ENCODE data around the gene TSPAN9. TPM values are rescaled to one million over a fixed set of nuclear protein-coding genes. Genes with fewer than 3 reads are reported as not detected.

TSPAN9 gene
- total RNA-seq, 1 donor from 2014 or later: 40.9 TPM

DNA sequence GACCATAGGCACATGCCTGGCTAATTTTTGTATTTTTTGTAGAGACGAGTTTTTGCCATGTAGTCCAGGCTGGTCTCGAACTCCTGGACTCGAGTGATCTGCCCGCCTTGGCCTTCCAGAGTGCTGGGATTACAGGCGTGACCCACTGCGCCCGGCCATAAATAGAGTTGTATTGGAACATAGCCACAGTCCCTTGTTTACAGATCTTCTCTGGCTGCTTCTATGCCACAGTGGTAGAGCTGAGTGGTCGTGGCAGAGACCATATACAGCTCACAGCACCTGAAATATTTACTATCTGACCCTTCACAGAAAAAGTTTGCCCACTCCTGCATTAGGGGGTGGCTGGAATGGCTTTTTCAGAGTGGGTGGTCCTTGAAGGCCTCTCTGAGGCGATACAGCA lies 28.0 kb upstream of the TSPAN9 start:
- no peak overlapping the region for H3K27ac Mint-ChIP-seq (ENCODE audit: unreplicated experiment)

DNA sequence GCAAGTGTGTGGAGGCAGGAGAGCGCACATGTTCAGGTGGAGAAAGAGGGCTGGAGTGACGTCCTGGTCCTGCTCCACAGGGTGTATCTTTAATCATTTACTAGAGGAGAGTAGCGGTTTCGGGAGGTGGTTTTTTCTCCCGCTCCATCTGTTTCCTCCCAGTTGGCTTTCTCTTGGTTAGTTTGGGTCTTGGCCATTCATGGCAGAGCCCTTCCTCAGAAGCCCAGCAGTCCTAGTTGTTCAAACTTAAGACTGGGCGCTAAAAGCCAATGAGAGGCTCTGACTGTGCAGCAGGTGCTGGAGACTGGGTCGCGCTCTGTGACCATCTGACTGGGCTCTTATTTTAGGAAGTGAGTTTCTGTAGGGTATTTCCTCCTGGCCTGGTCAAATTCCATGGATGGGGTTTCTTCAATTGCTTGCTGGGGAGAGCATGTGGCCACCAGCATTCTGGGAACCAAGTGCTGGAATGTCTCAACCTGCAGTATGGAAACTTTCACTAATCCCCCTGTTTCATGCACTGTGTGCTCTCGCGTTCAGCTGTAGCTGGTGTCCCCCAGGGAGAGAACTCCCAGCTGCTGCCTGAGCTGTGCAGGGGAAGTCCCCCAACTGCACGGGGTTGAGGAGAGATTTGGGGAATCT lies 27.4 kb upstream of the TSPAN9 start:
- no peak overlapping the region for H3K4me3 Mint-ChIP-seq (ENCODE audit: unreplicated experiment)
- peaks cover 1% of the 10 kb centered on the region for H3K4me1 Mint-ChIP-seq (ENCODE audit: low read depth, unreplicated experiment)
- peaks cover 25% of the 10 kb centered on the region for H3K27me3 Mint-ChIP-seq (ENCODE audit: low read depth, unreplicated experiment)
- Histone ChIP-seq H3K4me2 (ENCODE audit: low read length) (no peak overlapping the region), H3K79me2 (ENCODE audit: insufficient read depth, low read length) (no peaks in the 10 kb centered on the region), H3K4me1 (ENCODE audit: insufficient read depth, low read length) (no peaks in the 10 kb centered on the region), H3K9me3 (ENCODE audit: insufficient read depth, low read depth, low read length) (no peaks in the 10 kb centered on the region), H4K20me1 (ENCODE audit: insufficient read depth, low read length) (no peaks in the 10 kb centered on the region), H3K9ac (ENCODE audit: low read length) (no peak overlapping the region), H3K4me3 (ENCODE audit: insufficient read depth, low read depth, low read length) (no peak overlapping the region), H2AFZ (ENCODE audit: low read depth, low read length) (no peak overlapping the region), H3K27me3 (ENCODE audit: insufficient read depth, low read length) (no peaks in the 10 kb centered on the region), H3K27ac (ENCODE audit: low read depth, low read length) (no peak overlapping the region), H3K36me3 (ENCODE audit: insufficient read depth, low read length) (no peaks in the 10 kb centered on the region)
- H3K9me3 Mint-ChIP-seq (ENCODE audit: unreplicated experiment): no peaks in the 10 kb centered on the region
- TF ChIP-seq EZH2 (IDR thresholded peaks at IDR 0.05; ENCODE audit: insufficient read depth, low read length): no peak
- TF ChIP-seq CTCF (IDR thresholded peaks at IDR 0.05; ENCODE audit: insufficient read depth, low read depth, low read length): no peak
- FAIRE-seq (no peak), DNase-seq (ENCODE audit: low read depth) (no peak)
- H3K36me3 Mint-ChIP-seq (ENCODE audit: low read depth, unreplicated experiment): no peaks in the 10 kb centered on the region
- no peak overlapping the region for H3K27ac Mint-ChIP-seq (ENCODE audit: unreplicated experiment)

More for the DNA sequence above, 28.0 kb upstream of the TSPAN9 start:
- no peaks in the 10 kb centered on the region for H3K9me3 ChIP-seq (ENCODE audit: insufficient read depth, low read depth, low read length)
- Mint-ChIP-seq H3K27me3 (ENCODE audit: low read depth, unreplicated experiment) (peaks cover 25% of the 10 kb centered on the region), H3K36me3 (ENCODE audit: low read depth, unreplicated experiment) (no peaks in the 10 kb centered on the region), H3K4me1 (ENCODE audit: low read depth, unreplicated experiment) (peaks cover 1% of the 10 kb centered on the region), H3K4me3 (ENCODE audit: unreplicated experiment) (no peak overlapping the region), H3K9me3 (ENCODE audit: unreplicated experiment) (no peaks in the 10 kb centered on the region)
- H3K27me3 ChIP-seq (ENCODE audit: insufficient read depth, low read length): no peaks in the 10 kb centered on the region
- FAIRE-seq: no peak
- DNase-seq (ENCODE audit: low read depth): no peak
- H4K20me1 ChIP-seq (ENCODE audit: insufficient read depth, low read length): no peaks in the 10 kb centered on the region
- no peak overlapping the region for H3K9ac ChIP-seq (ENCODE audit: low read length)
- no peak overlapping the region for H2AFZ ChIP-seq (ENCODE audit: low read depth, low read length)
- TF ChIP-seq EZH2 (IDR thresholded peaks at IDR 0.05; ENCODE audit: insufficient read depth, low read length) (no peak), CTCF (IDR thresholded peaks at IDR 0.05; ENCODE audit: insufficient read depth, low read depth, low read length) (no peak)
- H3K79me2 ChIP-seq (ENCODE audit: insufficient read depth, low read length): no peaks in the 10 kb centered on the region
- H3K27ac ChIP-seq (ENCODE audit: low read depth, low read length): no peak overlapping the region
- H3K36me3 ChIP-seq (ENCODE audit: insufficient read depth, low read length): no peaks in the 10 kb centered on the region
- H3K4me2 ChIP-seq (ENCODE audit: low read length): no peak overlapping the region
- no peaks in the 10 kb centered on the region for H3K4me1 ChIP-seq (ENCODE audit: insufficient read depth, low read length)
- H3K4me3 ChIP-seq (ENCODE audit: insufficient read depth, low read depth, low read length): no peak overlapping the region

- Mint-ChIP-seq H3K27ac (ENCODE audit: unreplicated experiment) (no peak overlapping the region), H3K27me3 (ENCODE audit: low read depth, unreplicated experiment) (peaks cover 10% of the 10 kb centered on the region), H3K9me3 (ENCODE audit: unreplicated experiment) (peaks cover 2% of the 10 kb centered on the region), H3K4me1 (ENCODE audit: low read depth, unreplicated experiment) (peaks cover 10% of the 10 kb centered on the region), H3K36me3 (ENCODE audit: low read depth, unreplicated experiment) (no peaks in the 10 kb centered on the region), H3K4me3 (ENCODE audit: unreplicated experiment) (no peak overlapping the region)
- no peak for FAIRE-seq
- H3K27me3 ChIP-seq (ENCODE audit: insufficient read depth, low read length): no peaks in the 10 kb centered on the region
- no peaks in the 10 kb centered on the region for H3K9me3 ChIP-seq (ENCODE audit: insufficient read depth, low read depth, low read length)
- H4K20me1 ChIP-seq (ENCODE audit: insufficient read depth, low read length): no peaks in the 10 kb centered on the region
- DNase-seq (ENCODE audit: low read depth): no peak
- no peak overlapping the region for H2AFZ ChIP-seq (ENCODE audit: low read depth, low read length)
- H3K9ac ChIP-seq (ENCODE audit: low read length): no peak overlapping the region
- H3K4me3 ChIP-seq (ENCODE audit: insufficient read depth, low read depth, low read length): no peak overlapping the region
- no peaks in the 10 kb centered on the region for H3K79me2 ChIP-seq (ENCODE audit: insufficient read depth, low read length)
- no peak overlapping the region for H3K27ac ChIP-seq (ENCODE audit: low read depth, low read length)
- H3K4me2 ChIP-seq (ENCODE audit: low read length): no peak overlapping the region
- no peaks in the 10 kb centered on the region for H3K36me3 ChIP-seq (ENCODE audit: insufficient read depth, low read length)
- no peaks in the 10 kb centered on the region for H3K4me1 ChIP-seq (ENCODE audit: insufficient read depth, low read length)
- no peak for TF ChIP-seq CTCF (IDR thresholded peaks at IDR 0.05; ENCODE audit: insufficient read depth, low read depth, low read length)
Measured at GRCh38 chr12:3054374-3054773, 22.8 kb upstream of the TSPAN9 start.
